ENCODE results near the gene FAM72C.
"Not testable (repeated sequence)": the region's sequence is repeated elsewhere in the genome, so short reads cannot be mapped to it uniquely, and the experiment has no call there.

Gene FAM72C

DNA sequence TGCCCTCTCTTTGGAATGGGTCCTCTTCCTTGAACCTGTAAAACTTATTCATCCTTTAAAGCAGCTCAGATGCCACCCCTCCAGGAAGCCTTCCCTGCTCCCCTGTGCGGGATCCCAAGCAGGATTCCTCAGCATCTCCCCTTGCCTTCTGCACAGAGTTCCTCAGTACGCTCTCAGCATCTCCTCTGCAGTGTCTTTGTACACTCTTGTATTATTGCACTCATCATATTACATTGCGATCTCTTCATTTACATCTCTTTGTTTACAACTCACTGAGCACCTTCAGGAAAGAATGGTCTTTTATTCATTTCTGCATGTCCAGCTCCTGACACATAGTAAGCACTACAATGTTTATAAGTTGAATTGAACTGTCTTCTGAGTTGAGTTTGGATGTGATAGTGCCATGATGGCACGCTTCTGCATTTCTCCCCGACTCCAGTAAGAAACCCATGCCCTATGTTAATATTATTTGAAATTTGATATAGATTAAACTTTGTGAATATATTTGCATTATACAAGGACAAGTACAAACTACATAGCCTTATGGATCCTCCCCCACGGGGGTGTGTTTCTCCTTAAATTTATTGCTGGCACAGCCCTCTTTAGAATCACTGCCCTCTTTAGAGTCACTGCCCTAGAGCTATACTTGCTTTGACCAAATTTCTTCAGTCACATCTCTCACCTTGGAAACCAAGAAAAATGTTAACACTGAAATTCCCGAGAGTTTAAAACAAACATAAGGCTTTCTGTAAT is 13.1 kb upstream of the FAM72C start:
- DNase-seq: not testable (repeated sequence)

DNA sequence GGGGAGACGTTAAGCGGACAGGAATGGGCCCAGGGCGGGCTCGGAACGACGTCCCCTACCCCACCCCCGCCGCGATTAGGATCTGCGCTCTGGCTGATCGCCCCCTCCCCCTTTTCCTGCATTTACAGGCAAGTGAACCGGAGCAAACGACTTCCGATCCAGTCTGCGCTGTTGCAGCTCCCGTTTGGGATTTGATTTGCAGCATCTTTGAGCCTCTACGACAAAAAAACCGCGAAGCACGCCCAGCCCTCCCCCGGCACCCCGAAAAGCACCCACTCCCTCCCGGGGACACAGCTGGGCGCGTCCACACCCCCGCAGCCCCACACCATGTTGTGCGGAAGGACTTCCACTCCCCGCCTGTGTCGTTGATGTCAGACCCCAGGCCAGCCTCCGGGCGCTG is 2.6 kb upstream of the FAM72C start:
- peak; percentile 22 for DNase-seq

DNA sequence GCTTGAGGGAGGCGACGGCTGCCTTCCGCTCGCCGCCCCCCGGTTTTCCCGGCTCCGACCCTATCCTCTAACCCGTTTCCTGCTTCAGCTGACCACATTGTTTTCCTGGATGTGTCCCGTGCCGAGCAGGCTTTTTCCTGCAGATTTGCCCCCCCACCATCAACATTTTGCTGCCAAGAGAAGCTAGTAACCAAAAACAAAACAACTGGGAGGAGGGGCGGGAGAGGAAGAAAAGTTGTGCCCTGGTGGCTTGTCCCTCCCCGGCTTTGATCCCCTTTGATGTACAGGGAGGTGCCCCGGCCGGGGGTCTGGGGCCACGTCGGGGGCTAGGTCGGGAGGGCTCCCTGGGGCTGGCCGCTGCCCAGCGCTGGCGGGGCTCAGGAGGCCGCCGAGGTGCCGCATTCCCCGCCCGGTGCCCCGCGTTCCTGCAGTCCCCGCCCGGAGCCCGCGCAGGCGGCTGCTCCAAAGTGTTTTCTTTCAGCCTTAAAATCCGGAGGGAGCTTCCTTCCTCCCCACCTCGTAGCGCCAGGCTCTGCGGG is 2.2 kb upstream of the FAM72C start:
- DNase-seq: not testable (repeated sequence)

DNA sequence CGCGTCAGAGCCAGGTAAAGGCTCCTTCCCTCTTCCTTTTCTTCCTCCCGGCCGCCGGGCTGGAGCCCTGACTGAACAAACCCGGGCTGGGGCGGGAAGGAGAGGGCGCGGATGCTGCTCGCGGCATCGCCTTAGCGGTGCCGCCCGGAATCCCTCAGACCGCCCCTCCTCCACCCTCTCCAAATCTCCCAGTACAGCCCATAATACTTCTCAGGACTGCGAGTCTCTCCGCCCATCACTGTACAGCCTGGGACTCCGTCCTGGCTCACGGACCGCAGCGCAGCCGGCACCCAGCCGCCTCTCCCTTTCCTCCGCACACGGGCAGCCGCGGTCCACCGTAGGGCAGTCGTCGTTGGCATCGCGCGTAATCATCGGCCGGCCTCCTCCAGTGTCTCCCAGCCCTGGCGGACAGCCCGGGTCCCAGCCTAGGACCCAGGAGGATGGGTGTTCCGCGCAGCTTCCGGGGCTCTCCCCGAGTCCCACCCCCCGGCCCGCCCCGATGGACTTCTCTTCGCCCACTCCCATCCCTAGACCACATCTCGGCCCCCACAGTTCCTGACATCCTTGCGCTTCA is 1.1 kb upstream of the FAM72C start:
- DNase-seq: not testable (repeated sequence)

DNA sequence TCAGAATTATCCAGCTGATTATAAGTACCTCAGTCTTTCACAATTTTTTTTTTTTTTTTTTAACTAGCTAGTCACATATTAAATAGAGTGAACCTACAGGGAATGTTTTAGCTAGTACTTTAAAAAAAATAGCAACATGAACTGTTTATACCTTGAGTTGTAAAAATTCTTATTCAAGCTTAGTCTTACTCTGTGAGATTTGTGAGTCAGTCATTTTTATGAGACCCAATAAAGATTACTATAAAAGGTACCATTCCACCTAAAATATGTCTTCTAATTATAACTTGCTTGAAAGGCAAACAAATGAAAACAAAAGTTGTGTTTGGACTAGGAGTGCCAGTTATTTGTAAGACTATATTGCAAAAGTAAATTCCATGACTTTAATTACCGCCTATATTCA is 5.9 kb downstream of the FAM72C start:
- not testable (repeated sequence) for DNase-seq

DNA sequence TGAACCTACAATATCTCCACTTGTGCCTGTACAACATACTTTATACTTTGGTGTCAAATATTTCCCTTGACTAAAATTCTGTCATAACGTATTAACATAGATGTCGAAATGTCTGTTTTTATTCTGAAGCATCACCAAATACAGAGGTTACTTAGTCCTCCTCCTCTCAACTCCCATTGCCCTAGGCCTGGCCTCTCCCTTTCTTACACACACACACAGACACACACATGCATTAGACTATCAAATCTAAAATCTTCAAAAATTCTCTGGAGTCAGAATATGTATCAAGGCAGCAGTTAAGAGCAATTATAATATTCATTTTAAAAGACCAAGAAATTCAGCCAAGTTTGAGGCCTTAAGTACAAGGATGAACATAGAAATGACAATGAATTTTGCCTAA is 7.5 kb downstream of the FAM72C start:
- DNase-seq: not testable (repeated sequence)

DNA sequence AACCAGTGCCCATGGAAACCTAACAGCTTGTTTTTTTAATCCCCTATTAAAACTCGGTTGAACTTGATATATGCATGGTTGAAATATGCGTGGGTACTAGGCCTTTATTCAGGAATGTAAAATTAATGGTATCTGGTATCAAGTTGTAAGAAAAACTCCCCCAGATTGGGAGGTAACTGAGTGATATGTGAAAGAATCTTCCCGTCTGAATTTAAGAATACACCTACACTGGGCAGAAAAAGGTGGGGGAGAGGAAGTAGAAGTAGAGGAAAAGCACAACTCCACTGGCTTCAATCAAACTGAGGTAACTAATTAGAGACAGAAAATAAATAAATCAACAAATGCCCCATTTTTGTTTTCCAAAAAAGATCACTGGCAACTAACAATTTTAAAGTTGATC is 15.9 kb downstream of the FAM72C start:
- not testable (repeated sequence) for DNase-seq

DNA sequence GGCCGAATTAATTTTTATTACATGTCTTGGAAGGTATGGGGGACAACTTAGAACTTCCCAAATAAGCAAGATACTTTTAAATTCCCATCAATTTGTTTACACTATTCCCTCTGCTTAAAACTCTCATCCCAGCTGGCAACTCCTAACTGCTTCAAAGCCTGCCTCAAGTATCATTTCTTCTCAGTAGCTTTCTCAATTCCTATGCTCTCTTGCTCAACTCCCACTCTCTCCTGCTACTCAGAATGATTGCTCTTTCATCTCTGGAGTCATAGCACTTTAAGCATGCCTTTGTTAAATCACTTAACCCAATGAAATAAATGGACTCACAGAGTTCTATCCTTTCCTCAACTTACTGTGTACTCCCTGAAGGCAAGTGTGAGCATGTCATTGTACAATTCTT is 18.9 kb downstream of the FAM72C start:
- not testable (repeated sequence) for DNase-seq

DNA sequence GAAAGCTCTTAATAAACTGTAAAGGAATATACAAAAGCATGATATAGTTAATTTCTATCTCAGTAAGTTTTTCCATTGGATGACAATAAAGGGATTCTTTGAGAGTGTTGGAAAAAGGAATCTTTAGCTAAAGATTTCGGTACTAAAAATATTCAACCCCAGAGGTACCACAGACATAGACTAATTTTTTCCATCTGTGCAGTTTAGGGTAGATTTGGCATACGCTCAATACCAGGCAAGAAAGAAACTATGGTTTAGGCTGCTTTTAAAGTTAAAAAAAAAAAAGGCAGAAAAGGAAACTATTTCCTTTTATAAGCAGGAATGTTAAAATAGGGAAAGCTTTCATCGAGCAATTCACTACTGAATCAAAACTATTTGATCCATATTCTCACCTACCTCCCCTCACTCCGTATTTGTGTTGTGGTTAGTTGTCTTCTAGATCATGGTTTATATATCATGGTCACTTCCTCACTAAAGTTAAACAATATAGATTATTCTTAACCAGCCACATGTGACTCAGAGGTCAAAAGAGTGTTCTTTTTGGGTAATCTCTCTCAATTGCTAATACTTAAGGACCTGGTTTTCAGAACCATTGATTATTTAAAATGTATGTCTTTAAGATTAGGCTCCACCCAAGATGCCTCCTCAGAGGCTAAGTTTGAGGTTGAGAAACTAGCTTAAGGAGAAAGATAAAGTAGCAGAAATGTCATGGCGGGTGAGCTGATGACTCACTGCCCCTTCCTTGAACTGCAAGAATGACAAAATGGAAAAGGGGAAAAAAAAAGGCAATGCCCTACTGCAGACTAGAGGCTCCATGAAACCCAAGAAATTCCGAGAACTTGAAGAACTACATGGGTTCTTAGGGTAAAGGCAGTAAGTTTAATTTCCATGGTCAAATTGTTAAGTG is 20.0 kb downstream of the FAM72C start:
- not testable (repeated sequence) for DNase-seq

DNA sequence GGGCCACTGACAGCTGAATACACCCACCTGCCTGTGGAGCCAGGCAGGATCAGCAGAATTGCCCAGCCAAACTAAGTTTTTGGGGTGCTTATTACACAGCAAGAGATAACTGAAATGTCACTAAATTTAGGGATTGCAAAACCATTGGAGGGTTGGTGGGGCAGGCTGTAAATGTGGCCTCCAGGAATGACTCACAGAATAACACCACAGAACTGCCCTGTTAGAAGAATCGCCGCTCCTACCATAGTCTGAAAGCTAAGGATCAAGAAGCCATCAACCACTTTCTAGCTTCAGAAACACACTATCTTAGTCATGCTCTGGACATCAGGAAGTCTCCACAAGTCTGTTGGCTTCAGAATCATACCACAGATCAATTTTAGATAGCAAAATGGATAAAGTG is 24.0 kb downstream of the FAM72C start:
- not testable (repeated sequence) for DNase-seq

DNA sequence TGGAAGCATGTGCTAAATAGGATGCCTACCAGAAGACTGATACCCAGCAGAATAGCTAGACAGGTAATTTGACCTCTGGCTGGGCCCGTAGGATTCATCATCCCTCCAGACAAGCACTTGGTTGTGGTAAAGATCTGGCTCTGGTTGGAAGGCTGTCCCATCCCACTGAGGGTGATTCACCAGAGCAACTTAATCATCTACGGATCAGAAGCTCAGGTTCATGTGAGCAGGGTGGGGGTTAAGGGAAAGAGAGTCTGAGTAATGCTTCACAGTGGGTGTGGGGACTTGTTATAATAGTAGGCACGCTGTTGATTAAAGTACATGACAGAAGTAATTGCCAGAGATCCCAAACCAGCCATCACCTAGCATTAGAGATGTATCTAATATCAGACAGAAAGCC is 26.5 kb downstream of the FAM72C start:
- not testable (repeated sequence) for DNase-seq

DNA sequence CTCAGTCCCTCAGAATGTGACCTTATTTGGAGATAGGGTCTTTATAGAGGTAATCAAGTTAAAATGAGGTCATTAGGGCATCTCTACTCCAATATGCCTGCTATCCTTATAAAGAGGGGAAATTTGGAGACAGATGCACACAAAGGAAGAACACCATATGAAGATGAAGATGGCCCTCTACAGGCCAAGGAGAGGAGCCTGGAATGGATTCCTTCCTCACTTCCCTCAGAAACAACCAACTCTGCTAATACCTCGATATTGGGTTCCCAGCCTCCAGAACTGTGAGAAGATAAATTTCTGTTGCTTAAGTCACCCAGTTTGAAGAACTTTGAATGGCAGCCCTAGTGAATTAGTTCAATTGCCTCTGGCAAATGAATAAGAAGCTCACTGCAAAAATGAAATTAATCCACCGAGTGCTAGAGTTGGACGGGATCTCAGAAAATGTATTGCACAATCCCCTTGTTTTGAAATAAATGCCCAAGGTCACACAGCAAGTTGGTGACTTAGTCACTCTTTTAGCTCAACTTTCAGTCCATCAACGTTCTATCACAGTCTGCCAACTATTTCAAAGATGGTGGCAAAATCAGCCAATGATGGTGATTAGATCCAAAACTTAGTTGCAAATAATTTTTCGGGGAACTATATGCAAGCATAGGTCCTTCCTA is 27.1 kb downstream of the FAM72C start:
- not testable (repeated sequence) for DNase-seq

DNA sequence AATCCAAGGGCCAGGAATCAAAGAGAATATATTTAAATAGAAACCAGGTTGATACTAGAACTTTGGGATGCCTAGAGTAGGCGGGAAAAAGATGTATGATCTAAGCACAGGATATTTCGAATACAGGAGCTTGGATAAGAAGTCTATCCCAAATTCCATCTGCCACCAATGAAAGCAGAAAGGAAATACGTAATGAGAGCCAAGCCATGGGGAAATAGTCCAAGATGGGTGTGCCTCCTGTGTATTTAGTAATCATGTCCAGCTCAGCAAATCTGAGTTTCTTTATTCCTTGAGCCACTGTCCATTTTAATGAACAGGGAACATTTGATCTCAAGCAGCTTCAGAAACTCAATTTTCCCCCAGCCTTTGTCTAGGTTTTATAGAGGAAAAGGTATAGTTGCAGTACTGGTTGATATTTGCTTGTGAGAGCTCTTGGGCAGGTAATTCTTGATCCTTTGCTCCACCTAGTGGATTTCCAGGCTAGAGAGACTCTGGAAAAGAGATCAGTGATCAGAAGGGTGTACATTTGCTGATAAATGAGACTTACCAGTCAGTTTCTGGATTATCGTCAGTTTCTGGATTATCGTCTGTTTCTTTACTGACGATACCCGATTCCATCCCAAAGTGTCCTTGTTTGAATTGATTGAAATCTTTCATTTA is 28.3 kb downstream of the FAM72C start:
- not testable (repeated sequence) for DNase-seq

DNA sequence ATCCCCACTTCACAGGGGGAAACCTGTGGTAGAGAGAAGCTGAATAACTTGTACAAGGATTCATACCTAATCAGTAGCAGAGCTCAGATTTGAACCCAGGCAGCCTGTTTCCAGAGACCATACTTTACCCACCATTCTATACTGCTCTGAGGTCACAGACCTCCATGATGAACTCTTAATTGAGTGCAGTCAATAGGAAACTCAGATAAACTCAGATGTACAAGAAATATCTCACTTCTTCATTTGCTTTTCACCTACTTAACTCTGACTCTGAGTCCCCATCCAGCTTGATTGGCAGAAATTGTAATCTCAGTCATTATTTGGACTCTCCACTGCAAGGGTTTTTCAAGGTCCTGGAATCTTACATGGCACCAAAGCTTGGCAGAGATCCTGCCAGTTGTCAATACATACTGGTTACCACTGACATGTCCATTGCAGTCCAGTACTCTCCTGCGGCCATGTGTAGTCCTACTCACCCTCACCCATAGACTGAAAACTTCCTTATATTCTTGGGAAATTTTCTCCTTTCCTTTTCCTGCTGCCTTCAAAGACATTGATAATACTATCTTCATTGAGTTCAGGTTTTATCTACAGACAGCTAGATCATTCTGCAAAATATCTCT is 29.4 kb downstream of the FAM72C start:
- DNase-seq: not testable (repeated sequence)

DNA sequence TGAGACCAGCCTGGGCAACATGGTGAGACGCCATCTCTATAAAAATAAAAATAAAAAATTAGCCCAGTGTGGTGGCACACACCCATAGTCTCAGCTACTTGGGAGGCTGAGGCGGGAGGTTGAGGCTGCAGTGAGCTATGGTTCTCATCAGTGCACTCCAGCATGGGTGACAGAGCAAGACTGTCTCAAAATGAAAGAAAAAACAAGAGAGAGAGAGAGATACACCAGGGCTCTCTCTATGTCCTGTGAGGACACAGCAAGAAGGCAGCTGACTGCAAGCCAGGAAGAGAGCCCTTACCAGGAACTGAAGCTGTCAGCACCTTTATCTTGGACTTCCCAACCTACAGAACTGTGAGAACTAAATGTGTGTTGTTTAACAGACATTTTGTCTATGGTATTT is 32.1 kb downstream of the FAM72C start:
- not testable (repeated sequence) for DNase-seq

DNA sequence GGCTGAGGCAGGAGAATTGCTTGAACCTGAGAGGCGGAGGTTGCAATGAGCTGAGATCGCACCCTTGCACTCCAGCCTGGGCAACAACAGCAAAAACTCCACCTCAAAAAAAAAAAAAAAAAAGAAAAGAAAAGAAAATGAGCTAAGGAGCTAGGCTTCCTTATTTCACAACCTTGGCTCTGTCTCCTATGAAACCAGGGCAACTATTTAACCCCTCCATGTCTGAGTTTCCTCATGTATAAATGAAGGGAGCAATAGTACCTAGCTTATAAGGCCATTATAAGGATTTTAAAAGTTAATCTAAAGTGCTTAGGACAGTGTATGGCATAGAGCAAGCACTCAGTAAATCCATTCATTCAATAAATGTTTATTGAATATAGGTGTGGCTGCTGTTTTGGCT is 32.9 kb downstream of the FAM72C start:
- not testable (repeated sequence) for DNase-seq

DNA sequence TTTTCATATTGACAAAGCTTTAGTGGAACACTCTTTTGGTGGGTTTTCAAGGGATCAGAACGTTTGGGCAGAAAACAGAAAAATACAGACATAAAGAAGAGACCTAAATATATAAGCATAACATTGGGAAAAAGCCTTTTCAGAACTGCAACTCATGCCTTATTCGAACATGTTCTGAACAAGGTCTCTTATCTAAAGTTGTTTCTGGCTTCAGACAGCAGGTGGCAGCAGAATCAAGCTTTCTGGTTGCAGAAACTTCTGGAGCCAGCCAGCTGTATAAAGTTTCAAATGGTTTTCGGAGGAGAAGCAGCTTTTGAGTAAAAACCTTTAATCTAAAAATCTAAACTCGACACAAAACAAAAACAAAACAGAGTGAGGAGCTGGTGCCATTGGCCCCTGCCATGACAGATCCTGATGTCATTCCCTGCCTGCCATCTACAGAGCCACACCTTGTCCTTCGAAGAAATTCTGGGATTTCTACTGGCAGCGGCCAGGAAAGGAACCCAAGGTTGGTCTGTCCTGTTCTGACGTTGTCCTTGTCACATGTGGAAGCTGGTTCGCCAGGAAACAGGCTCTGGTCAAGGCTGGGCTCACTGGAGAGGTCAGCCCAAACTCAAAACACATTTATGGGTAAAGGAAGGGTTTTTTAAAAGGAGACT is 35.2 kb downstream of the FAM72C start:
- peak; percentile 13 for DNase-seq

DNA sequence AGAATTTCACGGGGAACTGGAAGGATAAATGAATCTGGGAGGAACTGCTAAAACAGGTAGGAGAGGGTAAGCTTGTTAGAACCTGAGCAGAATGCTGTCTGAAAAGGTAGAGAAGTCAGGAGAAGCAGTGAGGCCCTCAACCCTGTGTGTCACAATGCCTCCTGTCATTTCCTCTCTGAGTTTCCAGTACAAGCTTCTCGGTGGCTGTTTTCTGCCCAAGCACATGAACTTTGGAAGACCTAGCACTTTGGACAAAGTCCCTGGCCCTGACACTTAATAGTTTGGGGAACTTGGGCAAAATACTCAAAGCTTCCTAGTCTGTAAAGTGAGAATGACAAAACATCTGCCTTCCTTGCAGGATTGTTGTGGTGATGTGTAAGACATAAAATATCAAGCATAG is 52.7 kb downstream of the FAM72C start:
- DNase-seq: not testable (repeated sequence)

DNA sequence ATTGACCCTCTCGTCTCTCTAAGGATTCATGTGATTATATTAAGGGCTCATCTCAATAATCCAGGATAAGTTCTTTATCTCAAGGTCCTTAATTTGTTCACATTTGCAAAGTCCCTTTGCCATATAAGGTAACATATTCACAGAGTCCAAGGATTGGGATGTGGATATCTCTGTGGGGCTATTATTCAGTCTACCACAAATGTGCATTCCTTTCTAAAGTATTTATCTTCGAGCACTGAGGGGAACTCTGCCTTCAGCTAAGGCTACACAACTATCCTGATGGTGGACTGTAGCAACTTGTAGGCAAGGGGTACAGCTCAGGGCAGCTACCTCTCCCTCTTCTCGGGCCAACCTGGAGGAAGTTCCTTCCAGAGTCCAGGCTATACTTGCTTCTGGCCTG is 53.2 kb downstream of the FAM72C start:
- not testable (repeated sequence) for DNase-seq

DNA sequence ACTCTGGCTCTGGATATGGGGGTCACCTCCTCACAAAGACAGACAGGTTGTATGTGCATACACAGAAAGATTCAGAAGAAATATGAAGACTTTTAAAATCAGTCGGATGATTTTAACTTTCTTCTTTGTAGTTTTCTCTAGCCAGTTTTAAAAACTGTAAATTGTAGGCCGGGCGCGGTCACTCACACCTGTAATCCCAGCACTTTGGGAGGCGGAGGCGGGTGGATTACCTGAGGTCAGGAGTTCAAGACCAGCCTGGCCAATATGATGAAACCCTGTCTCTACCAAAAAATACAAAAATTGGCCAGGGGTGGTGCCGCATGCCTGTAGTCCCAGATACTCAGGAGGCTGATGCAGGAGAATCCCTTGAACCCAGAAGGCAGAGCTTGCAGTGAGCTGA is 58.1 kb downstream of the FAM72C start:
- not testable (repeated sequence) for DNase-seq
